Stimulated activated CD8-positive, alpha-beta memory T cell treated with anti-CD3 and anti-CD28 coated beads, Interleukin-15, amount 100 ng/mL, for 1 hour (primary cell): ENCODE results near the gene CIB4.
"Not testable (repeated sequence)": the region's sequence is repeated elsewhere in the genome, so short reads cannot be mapped to it uniquely, and the experiment has no call there.

Experiments used
- DNase-seq: peaks from one replicate; pipeline ENCODE4 v3.0.0-alpha.2; 2020; ENCODE audit warnings: low read depth

The CIB4 gene

DNA sequence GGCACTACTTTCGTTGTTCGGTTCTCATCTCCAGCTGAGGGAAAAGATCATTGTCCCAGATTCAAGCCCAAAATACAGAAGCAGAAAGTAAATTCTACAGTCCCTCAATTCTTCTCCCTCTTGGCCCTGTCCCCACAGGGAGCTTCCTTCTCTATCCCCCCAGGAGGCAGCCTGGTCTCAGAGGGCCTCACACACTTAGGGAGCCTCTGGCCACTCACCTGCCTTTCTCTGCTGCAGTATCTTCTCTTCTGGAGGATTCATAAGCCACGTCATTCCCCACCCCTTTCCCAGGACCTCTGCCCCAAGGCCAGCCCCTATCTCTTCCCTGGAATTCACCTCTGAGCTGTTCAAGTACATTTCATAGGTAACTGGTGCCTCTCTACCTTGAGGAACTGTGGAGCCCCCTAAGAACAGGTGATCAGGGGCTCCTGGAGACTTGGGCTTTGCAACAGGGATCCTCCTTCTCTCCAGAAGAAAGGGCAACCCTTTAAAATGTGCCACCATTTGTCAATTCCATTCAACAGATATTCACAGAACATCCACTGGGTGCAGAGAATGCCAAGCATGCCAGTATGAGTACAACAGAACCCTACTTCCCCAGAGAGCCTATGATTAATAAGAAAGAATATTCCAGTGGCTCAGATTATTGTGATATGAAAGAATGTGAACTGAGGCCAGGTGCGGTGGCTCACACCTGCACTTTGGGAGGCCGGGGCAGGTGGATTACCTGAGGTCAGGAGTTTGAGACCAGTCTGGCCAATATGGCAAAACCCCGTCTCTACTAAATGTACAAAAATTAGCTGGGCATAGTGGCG lies 72.9 kb downstream of the CIB4 start:
- DNase-seq = no peak

DNA sequence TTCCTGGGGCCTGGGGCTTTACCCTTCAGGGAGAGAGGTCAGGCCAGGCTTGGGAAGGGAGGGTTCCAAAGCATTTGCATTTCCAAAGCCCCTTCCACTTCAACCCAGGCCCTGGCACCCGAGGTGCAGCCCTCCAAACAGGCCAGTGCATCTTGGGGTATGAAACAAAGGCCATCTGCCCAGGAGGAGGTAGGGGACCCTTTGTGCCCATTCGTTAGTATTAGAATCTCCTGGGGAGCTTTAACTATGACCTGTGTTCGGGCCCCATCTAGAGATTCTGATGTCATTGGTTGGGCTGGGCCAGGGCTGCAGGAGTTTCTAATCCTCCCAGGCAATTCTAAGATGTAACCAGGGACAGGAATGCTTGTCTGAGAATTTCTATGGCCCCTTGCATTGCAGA lies 73.6 kb downstream of the CIB4 start:
- no peak for DNase-seq

DNA sequence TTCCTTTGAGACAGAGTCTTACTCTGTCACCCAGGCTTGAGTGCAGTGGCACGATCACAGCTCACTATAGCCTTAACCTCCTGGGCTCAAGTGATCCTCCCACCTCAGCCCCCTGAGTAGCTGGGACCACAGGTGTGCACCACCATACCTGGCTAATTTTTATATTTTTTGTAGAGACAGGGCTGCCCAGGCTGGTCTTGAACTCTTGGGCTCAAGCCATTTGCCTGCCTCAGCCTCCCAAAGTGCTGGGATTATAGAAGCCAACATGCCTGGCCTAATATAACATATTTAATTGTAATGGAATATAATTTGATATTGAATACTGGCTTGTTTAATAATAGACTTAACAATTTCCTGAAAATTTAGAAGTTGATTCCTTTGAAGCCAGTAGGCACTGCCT lies 74.4 kb downstream of the CIB4 start:
- DNase-seq = not testable (repeated sequence)

DNA sequence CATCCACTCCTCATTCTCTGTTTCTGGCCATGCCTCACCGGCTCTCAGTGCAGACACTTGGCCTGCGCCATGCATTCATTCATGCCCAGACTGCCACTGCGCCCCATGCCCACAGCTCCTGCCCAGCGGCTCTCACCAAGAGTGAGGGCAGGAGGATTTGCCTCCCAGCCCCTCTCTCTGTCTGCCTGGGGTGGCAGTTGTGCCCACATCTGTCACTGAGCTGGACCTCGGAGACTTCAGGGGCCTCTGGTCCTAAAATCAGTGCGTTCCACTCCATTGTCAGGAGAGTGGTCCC lies 75.1 kb downstream of the CIB4 start:
- DNase-seq = no peak

DNA sequence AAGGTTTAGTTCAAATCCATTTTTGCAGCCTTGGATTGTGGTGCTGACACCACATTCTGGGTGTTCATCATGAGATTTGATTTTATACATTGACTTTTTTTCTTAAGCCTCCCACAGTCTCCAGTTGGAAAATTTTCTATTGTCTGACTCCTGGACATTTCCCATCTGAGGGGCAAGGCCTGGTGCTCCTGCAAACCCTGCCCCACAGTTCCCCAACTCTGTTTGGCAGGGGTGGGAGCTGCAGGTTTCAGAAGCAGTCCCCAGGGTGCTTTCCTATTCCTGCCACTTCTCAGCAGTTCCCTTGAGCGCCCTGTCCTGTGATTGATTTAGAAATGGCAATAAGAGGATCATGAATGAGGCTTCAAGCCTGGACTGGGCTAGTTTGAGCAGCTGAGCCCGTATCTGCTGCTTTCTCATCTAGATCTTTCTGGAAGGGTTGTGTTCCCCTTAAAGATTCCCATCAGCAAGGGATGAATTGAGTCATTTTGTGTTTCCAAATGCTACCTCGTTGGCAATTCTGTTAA lies 77.0 kb downstream of the CIB4 start:
- no peak for DNase-seq

DNA sequence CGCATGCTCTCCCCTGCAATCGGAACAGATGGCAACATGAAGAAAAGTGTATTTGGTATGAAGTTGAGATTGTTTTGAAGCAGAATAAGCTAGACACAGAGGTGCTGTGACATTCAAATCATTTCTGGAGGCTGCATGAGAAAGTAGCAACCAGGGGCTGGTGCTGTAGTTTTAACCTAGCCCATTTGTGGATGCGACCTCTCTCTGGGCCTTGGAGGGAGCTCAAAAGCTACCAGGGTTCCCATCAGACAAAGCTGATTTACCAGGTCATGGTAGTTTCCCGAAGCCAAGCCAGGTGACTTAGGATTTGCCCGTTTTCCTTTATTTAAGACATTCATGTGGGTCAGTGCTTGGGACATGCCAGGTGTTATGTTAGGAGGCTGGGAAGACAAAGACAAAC lies 77.5 kb downstream of the CIB4 start:
- no peak for DNase-seq

DNA sequence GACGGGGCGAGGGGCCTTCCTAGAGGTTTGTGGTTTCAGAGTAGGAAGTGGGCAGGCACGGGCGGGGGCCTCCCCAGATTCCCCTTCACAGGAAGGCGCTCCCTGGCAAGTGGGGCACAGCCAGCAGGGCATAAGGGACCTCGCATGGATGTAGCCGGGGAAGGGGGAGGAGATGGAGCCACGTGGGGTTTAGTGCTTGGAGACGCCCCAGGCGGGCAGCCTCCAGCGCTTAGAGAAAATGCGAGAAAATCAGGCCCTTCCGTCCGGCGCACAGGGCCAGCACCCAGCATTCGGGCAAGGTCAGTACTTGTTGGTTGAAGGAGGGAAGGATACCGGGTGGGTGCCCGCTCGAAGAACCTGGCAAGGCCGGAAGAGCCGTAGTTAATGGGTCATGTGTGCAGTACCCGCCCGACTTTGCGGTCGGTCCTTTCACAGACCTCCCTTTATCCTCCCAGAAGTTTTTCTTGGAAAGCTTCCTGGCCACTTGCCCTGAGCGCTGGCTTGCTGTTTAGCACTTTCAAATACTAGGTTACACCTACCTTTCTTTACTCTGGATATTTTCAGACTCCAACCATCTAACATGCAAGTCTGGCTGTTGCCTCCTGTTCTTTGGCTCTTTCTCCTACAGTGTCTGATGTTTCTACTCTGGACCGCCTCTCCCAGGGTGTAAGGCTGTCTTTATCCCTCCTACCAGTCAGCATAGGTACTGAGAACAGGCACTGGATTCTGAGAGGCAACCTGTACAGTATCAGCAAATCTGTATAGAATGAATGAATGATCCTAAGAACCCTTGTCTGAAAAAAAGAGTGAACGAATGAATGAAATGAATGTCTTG lies 78.1 kb downstream of the CIB4 start:
- no peak for DNase-seq

DNA sequence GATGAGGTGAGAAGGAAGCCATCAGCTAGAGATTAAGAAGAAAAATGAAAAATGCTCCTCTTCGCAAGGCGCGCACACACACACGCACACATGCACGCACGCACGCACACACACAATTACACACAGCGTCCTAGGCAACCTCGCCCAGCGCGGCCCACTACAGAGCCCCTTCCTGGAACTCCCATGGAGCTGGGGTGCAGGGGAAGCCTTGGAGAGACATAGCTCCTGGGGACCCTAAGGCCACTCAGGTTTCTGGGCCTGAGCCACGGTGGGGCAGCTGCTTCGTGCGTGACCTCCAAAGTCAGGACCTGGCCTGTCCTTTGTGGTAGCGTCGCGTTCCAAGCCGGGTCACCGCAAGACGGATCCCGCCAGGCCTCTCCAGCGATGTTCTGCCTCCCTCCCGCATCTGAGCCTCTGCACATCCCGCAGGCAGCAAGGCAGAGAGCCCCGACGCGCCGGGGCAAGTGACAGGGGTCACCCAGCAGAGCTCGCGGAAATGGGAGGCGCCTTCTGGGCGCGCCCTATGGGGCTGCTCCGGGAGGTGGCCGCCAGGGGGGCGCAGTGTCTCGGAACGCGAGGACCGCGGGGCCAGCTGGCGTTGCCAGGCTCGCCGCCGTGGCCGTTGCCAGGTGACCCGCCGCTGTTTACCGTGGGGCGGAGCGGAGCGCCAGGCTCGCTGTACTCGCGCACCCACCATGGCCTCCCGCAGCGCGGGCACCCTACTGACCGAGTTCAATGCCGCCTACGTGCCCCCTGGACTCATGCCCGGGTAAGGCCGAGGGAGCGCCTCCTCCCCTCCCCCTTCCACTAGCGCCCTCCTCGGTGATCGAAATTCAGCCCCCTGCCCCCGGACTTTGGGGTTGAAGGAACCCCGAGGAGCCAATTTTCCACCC lies 79.0 kb downstream of the CIB4 start:
- DNase-seq = no peak

DNA sequence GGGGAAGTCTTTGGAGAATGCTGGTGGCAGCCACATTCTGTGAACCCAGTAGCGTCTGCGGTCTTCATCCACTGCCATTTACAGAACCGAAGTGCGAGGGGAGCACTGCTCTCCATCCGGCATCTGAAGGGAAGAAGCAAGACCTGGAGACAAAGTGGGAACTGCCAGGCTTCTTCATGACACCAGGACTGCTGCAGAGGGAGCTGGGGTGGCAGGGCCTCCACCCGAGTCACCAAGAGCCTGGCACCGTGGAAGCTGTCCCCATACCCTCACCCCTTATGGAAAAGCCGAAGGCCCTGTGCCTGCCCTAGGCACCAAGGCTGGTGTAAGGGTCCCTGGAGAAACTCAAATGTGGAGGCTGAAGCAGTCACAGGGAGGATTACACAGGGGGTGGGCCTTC lies 79.8 kb downstream of the CIB4 start:
- no peak for DNase-seq

DNA sequence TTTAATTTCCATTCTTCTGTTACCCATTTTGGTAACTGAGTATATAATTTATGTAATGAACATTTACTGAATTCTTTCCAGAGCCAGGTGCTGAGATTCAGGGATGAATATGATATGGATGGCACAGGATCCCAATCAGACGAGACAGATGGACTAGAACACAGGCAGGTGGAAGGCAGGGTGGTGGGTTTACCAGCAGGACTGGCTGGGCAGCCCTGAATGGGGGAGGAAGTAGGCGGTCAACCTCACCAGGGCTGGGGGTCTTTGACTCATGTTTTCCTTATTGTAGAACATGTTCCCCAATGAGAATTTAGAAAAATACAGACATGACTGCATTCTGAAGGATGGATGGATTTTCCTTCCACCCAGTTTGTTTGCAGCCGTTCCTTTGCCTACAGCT lies 80.3 kb downstream of the CIB4 start:
- no peak for DNase-seq

DNA sequence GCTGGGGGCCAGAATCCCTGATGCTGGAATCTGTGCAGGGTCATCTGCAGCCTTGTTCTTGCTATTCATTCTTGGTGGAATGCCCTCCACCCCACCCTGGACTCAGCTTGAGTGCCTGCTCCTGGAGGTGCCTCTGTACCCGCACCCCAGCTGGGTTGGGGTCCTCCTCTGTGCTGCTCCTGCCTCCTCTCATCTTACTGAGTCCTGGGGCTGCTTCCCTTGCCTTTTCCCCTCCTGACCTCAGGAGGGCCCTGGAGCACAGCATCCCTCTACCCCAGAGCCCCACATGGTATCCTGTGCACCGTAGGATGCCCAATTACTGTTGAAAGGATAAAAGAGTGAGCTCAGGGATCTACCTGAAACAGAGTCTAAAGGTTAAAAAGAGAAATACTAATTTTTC lies 81.6 kb downstream of the CIB4 start:
- DNase-seq = no peak

DNA sequence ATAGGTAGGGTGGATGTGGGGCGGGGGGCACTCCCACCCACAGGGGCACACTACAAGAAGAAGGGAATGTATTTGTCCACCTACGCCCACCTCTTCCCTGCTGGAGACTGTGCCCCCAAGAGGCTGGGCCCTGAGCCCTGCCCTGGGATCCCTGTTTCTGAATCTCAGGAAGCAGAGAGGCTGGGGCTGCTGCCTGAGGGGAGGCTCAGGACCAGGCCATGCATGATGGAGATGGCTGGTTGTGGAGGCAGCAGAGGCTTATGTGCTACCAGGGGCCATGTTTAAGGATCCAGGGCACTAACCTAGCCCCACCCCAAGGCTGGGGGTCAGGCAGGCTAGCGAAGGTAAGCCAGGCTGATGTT lies 82.1 kb downstream of the CIB4 start:
- DNase-seq = no peak

DNA sequence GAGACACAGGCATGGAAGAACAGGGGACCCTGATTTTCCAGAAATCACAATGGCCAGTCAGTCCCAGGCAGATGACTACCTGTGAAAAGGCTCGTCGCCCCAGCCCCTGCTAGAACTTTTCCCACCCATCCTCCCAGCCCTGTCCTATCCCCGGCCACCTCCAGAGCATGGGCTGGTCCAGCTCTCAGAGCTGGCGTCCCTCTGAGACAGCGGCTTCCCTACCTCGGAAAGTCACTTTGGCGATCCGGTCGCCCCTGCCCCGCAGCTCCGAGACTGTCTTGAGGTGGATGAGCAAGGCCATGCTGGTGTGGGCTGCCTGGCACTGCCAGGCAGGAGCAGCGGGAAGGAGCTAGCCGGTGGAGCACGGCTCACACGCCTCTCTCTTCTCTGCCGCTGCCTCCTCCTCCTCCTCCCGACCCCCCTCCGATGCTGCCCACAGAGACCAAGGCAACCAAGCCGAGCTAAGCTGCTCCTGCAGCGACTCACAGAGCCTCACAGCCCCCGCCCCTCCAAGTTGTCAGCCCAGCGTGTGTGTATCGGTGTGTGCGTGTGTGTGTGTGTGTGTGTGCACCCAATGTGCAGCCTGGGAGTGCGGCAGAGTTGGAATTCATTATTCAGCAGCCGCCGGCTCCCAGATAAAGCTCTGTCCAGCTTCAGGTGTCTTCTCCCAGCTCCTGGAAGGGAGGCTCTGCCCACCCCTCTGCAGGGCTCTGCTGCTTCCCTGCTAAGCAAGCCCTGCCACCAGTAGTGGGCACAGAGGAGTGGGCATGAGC lies 82.7 kb downstream of the CIB4 start:
- no peak for DNase-seq

DNA sequence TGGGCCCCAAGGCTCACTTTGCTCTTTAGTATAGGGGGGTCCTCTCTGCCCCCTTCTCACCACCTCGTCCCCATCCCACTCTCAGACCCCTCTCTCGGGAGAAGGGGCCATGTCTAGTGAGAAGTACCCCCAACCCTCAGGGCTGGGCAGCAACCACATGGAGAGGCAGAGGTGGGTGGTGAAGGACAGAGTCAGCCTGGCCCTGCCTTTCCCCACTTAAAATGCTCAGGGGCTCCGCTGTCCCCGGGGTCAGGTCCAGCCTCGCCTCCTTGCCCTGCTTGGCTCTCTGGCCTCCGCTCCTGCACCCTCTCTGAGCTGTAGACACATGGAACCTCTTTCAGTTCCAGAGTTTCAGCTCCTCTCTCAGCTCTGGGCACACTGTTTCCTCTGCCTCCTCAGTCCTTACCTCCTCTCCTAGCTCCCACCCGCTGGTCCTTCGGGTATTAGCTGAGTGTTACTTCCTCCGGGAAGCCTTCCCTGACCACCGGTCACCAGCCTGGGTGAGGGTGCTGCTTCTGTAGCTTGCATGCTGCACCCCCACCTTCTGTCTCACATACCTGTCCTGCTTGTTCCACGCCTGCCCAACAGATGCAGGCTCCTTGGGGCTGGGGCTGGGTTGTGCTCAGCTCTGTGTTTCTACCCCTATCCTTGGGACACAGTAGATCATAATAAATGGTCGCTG lies 83.8 kb downstream of the CIB4 start:
- no peak for DNase-seq

DNA sequence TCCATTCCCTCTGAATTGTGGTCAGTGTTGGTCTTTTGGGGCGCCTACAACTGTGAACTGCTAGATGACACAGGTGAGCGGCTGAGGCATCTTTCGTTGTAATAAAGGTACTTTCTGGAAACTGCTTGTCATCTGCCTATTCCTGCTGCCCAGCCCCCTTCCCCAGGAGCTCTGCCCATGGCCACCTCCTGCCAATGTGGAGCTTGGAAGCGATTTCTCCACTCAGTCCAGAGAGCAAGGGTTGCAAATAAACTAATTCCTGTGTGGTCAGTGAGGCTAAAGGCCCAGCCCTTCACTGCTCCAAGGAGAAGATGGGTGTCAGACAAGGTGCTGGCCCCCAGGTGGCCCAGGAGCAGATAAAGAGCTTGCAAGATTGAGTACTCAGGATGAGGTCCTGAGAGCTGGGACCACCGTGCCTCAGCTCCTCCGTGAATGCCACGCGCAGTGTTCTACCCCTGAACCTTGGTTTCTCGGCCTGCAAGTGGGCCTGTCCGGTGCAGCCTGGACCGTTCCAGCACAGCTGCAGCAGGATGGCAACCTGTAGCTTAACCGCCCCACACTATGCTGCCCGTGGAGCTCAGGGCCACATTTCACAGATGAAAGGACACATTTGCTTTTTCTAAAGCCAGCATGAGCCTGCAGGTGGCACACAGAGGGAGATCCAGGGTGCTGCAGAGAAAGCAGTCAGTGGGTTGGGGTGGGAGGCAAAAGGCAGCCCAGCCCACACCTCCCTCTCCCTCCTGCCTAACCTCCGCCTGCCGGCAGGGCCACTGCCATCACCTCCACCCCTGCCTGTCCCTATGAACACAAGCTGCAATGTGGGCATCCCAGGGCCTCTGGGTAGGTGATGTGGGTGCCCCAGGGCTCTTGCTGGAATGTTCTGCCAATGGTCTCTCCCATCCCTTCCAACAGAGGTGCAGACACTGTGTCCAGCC lies 84.6 kb downstream of the CIB4 start:
- DNase-seq = no peak

DNA sequence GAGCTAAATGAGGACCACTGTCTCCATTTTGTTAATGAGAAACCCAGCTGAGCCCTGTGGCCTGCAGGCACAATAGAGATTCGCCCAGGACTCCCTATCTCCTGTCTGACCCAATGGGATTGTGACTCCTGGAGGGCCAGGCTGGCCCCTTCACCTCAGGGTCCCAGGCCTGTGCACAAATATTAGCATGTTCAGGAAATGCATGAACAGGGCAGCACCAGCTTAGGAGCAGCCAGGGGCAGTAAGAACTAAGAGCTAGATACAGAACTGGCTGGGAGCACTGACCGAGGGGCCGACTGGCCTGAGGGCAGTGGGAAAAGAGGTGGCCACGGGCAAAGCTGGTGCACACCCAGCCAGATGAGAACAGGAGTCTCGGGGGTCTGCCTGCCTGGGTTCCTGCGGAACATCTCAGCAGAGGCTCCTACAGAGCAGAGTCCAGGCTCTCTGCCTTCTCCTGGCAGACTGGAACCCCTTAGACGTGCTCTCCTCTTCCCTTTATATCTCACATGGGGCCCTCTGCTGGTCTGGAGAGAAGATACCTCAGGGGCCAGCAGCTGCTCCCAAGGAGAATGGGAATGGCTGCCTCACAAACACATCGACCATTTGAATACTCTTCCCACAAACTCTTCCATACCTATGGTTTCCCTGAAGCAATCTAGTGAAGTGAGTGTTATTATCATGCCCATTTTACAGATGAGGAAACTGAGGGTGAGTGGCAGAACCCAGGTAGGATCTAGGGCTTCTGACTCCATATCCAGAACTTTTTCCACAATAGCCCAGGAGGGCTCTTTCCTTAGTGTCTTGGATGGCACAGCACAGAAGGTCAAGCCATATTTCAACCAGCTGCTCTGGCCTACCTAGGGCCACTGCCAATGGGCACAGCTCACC lies 85.7 kb downstream of the CIB4 start:
- DNase-seq = no peak

DNA sequence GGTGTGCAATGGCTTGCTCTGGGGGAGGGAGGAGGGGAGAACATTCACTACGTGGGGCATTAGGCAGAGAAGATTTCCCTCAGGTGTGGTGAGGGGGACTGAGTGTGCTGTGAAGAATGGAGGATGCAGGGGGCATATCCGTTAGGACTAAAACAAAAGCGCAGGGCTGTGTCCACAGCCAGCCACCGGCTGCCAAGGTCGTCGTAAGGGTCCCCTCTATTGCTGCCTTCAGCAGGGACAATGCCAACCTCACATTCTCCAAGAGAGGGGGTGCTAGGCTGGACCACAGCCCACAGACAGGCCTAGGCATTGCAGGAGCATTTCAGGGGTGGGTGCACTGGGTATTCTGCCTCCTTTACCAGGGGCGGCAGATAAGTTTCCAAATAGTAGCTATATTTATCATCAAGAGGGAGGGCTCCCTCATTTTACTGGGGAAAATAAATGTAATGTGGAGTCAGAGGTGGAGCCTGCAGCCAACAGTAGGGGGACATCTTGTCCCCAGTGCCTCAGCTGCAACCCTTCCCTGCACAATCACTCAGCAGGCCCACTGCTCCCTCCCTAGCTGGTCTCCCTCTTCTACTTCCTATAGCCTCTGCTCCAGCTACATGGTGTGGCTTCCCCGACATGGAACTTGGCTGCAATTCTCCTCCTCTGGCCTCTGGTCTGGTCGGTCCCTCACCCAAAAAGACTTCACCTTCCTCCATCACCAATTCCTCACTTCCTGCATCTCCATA lies 88.4 kb downstream of the CIB4 start:
- no peak for DNase-seq

DNA sequence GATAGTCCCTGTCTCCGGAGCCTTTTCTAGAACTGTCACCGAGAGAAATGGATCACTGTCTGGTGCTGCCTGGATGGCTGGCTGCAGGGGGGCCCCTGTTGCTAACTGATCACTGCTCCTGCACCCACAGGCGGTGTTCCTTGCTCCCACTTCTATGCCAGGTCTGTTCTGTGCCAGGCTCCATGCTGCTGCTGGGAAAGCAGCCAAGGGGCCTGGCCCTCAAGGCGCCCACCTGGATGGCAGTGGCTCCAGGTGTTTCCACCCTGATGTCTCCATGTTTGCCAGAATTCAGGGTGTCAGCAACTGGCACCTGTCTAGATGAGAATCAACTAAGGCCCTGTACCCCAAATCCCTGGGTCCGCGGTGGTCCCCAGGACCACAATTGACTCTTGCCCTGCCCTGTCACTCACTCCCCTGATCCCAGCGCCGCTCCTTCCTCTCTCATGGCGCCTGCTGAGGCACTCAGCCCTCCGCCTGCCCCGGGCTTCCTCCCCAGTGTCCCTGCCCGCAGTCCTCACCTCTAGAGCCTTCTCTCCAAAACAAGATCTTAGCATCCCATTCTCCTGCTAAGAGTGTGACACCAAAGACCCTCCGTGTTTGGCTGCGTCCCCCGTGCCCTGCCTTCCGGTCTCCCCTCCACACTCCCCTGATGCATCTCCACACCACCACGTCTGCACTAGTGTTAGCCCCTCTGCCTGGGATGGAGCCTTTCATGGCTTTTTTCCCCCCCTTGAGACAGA lies 90.7 kb downstream of the CIB4 start:
- DNase-seq = no peak
